Measurements from ENCODE around the gene HACD1. TPM values are rescaled to one million over a fixed set of nuclear protein-coding genes. Genes with fewer than 3 reads are reported as not detected.

Gene HACD1
- total RNA-seq, 1 donor from 2014 or later, result 157 TPM

Other genes with a start within 250 kb of the HACD1 start
- gene ST8SIA6, start 162.8 kb downstream of the HACD1 start, total RNA-seq, result 9.3 TPM
- 19.4 TPM for gene STAM, start 26.8 kb upstream of the HACD1 start, total RNA-seq
- gene TMEM236, start 134.8 kb upstream of the HACD1 start, total RNA-seq, result 0.51 TPM
- gene MRC1, start 192.0 kb upstream of the HACD1 start, total RNA-seq, result 38.3 TPM